Stimulated activated CD8-positive, alpha-beta memory T cell treated with anti-CD3 and anti-CD28 coated beads, Interleukin-7, amount 100 ng/mL, for 4 hours (primary cell): ENCODE results near the gene TEDDM1.
"Not testable (repeated sequence)": the region's sequence is repeated elsewhere in the genome, so short reads cannot be mapped to it uniquely, and the experiment has no call there.

Experiments used
- DNase-seq, 2 donors: peaks; one replicate each; pipeline ENCODE4 v3.0.0-alpha.2; 2020; ENCODE audit warnings: low read depth in 2 of 2

TEDDM1 gene

DNA sequence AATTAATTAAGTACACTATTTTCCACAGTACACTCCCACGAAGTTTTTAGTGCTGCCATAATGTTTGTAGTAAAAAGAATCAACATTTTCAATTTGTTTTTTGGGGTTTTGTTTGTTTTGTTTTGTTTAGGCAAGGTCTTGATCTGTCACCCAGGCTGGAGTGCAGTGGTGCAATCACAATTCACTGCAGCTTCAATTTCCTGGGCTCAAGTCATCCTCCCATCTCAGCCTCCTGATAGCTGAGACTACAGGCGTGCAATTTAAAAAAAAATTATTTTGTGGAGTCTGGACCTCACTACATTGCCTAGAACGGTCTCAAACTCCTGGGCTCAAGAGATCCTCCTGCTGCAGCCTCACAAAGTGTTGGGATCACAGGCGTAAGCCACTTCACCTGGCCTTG, 20.3 kb downstream of the TEDDM1 start:
- no peak for DNase-seq

DNA sequence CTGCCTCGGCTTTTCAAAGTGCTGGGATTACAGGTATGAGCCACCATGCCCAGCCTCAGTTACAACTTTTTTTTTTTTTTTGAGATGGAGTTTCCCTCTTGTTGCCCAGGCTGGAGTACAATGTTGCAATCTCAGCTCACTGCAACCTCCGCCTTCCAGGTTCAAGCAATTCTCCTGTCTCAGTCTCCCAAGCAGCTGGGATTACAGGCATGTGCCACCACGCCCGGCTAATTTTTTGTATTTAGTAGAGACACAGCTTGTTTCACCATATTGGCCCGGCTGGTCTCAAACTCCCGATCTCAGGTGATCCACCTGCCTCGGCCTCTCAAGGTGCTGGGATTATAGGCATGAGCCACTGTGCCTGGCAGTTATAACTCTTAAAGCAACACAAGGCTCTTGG, 20.7 kb downstream of the TEDDM1 start:
- DNase-seq = not testable (repeated sequence)

DNA sequence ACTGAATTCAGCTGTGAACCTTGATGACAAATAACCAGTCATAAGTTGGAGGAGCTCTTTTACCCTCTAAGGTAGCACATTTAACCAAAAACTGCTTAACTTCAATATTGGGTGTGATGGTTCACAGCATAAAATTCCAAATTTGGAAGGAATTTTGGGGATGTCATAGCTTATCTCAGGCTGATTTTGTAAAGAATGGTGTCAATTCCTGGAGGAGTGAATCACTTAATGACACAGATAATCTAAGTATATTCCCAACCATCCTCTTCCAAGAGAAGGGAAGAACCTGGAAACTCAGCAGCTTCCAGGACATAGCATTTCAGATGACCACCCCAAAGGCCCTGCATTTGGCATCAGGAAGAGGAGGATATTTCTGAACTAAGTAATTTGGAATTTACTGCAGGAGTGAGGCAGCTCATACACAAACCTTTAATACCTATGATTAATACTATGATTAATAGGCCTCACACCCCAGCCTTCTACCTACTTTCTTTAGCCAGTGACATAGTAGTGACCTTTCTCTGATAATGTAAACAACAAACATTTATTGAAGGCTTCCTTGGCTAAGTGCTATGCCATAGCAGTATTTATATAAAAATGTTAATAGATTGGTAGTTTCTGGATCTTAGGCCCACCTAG, 23.4 kb downstream of the TEDDM1 start:
- no peak for DNase-seq

DNA sequence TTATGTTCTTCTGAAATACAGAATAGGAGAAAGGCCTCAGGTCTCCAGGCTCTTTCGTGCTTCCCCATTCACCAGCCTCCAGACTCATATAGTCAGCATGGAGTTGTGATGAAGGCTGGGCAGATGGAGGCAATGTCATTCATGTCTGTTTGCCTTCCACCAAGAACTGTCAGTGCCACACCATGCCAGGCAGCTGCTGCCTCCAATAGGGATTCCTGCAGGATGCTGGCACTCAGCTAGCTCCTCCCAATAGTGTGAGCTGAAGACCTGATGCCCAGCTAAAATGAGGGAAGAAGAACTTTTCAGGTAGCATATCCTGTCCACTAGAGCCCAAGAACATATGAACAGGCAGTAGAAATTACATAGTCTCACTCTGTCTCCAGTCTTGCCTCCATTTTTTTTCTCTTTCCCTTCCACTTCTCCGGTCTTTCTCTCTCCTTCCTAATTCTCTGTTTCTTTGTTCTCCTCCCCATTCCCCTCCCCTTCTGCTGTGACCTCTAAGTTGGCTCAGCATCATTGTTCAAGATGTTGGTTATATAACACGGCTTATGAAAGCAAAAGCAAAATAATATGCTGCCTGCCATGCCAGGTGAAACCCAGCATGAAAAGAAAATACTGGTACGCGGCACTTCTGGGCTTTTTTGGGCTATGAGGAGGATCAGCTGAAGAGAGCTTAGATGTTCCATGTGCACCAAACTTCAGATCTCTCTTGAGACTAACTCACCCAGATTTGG, 26.2 kb downstream of the TEDDM1 start:
- DNase-seq = no peak

DNA sequence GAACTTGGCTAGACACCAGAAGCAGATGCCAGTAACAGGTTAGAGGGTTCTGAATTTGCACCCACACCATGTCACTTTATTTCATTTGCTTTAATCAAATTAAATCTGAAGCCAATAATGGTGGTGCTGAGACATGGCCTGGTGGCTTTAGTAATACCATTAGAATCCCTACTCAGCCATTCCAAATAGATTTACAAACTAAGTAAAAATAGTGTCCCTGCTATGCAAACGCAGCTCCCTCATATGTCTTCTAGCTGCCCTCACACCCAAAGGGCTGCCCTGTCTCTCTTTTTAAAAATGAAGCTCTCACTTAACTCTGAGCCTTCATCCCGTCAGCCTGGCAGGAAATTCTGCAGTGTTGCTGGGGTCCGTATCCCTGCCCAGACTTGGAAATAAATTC, 29.9 kb downstream of the TEDDM1 start:
- no peak for DNase-seq

- DNase-seq = no peak
These were observed 31.6 kb downstream of the TEDDM1 start for GRCh38 chr1:182368903-182369302.

GRCh38 chr1:182368358-182368757, 32.1 kb downstream of the TEDDM1 start:
- no peak for DNase-seq

DNA sequence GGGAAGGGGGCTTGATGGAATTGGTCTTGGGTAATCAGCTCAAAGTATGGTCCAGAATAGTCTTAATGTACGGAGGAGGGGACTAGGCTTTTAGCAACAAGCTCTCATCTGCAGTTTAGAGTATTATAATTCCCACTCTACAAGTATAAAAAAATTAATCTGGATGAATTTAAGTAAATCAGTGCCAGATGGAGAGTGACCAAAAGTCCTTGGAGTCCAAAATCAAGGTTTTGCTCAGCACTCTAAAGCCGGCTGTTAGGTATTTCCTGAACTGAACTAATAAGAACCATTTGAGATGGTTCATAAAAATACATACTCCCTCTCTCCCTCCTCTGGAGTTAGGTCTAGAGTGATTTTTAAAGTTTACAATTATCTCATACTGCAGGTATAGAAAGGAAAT, 32.5 kb downstream of the TEDDM1 start:
- DNase-seq = no peak

GRCh38 chr1:182366596-182366995, 33.9 kb downstream of the TEDDM1 start:
- no peak for DNase-seq

DNA sequence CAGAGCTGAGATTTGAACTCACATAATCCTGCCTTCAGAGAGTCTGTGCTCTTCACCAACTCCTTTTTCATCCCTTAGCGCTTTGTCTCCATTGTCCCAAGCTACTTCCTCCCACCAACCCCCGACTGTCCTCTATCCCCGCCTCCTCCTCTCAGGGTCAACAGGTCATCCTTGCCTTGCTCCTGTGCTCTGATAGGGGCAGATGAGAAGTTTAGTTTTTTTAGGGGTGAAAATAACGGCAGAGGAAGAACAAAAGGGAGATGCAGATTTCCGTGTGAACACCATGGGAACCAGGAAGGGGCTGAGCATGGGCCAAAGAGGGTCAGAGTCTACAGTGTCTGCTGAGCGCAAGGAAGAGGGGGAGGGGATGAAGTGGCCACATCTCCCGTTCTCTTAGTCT, 40.8 kb downstream of the TEDDM1 start:
- DNase-seq = no peak

- DNase-seq = no peak
These were observed 42.6 kb downstream of the TEDDM1 start for GRCh38 chr1:182357913-182358312.

DNA sequence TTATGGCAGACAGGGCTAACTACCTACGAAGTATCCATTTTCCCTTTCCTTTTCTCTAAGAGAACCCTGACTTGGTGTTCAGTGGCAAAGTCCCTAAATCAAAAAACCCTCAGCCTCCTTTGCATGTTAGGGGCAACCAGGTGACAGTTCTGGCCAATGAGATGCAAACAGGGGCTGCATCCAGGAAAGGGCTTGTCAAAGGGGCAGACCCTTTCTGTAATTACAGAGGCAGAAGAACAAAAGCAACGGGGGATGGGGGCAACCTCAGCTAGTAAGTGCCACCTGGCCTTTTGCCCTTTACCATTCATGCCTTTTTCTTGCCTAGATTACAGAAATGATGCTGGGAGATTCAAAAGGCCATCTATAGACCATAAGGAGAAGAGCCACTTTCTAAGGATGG, 43.3 kb downstream of the TEDDM1 start:
- no peak for DNase-seq

DNA sequence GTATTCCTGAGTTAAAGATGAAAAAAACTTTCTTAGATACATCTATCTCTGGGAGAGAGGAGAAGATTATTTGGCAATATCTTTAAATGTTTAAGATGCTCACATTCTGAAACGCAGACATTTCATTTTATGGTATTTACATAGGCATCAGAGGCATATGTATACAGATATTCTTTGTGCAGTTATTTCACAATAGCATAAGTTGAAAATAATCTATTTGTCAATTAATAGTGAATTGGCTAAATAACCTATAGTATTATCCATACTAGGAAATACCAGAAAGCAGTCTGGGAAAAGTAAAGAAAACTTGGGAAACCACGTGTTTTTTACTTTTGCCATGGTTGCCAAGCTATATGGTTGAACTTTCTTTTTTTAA, 44.8 kb downstream of the TEDDM1 start:
- no peak for DNase-seq

- DNase-seq = no peak
These were observed 48.6 kb downstream of the TEDDM1 start for GRCh38 chr1:182351790-182352364.

- no peak for DNase-seq
These were observed 49.6 kb downstream of the TEDDM1 start for GRCh38 chr1:182350839-182351238.

- no peak for DNase-seq
These were observed 51.3 kb downstream of the TEDDM1 start for GRCh38 chr1:182348961-182349747.
